Measurements from ENCODE around the gene DCLRE1B. TPM values are rescaled to one million over a fixed set of nuclear protein-coding genes. Genes with fewer than 3 reads are reported as not detected.

The DCLRE1B gene
- total RNA-seq, 3 donors from 2014 or later: 4.2 to 6.0 (median 5.2) TPM

DNA sequence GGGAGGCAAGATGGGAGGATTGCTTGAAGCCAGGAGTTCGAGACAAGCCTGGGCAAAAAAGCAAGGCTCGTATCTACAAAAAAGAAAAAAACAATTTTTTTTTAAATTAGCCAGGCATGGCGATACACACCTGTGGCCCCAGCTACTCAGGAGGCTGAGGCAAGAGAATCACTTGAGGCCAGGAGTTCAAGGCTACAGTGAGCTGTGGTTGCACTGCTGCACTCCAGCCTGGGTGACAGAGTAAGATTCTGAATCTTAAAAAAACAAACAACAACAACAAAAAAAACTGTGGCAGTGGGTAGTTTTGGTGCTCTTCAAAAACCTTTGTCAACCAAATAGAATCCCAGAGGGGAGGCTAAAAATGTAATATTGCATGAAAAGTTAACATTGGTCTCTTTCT lies 34.3 kb upstream of the DCLRE1B start:
- TF ChIP-seq CTCF (IDR thresholded peaks at IDR 0.05): no peak
- no peaks in the 10 kb centered on the region for H3K4me1 ChIP-seq (ENCODE audit: low read depth)
- ATAC-seq (no peak), DNase-seq (no peak)
- no peaks in the 10 kb centered on the region for H3K36me3 ChIP-seq (ENCODE audit: low read depth)
- intact Hi-C loops (cut with DNase I, micrococcal nuclease): no loop called here
- no peak overlapping the region for H3K4me3 ChIP-seq
- H3K9me3 ChIP-seq: no peaks in the 10 kb centered on the region

DNA sequence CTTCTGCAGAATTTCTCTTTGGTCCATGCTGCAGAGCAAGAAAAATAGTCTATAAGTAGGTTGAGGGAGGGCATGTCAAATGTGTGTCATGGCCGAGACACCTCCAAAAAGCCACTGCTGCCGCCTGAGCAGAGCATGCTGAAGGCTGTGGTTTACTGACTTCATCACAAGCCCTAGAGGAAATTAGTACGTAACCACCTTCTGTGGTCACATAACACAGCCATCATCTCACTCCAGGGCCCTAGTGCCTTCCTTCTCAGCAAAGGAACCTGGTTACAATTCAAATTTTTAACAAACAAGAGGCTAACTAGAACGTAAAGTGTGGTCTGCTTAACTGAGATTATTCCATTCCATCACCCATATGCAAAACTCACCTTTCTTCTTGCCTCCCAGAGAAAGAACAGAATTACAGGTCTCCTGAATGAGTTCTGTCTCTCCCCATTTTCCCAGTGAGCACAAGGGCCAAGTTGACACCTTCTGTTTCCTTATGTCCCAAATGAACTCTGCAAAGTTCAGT lies 33.5 kb upstream of the DCLRE1B start, which contains the start of gene PTPN22:
Gene PTPN22, minus strand, starts transcription at position 116 of the 517 bp plus-strand sequence.
- peak; percentile 56 to 78 (median 67) for DNase-seq
- no peaks in the 10 kb centered on the region for H3K4me1 ChIP-seq (ENCODE audit: low read depth)

GRCh38 chr1:113872219-113872935 lies 32.7 kb upstream of the DCLRE1B start:
- no peak for DNase-seq
- intact Hi-C loops (cut with DNase I, micrococcal nuclease): no loop called here
- no peak for TF ChIP-seq CTCF (IDR thresholded peaks at IDR 0.05)
- Histone ChIP-seq H3K36me3 (ENCODE audit: low read depth) (no peaks in the 10 kb centered on the region), H3K4me1 (ENCODE audit: low read depth) (no peaks in the 10 kb centered on the region), H3K4me3 (no peak overlapping the region), H3K9me3 (no peaks in the 10 kb centered on the region)
- ATAC-seq: peak; percentile 5

More for the DNA sequence above, 33.5 kb upstream of the DCLRE1B start, which contains the start of gene PTPN22:
- no peaks in the 10 kb centered on the region for H3K36me3 ChIP-seq (ENCODE audit: low read depth)
- ATAC-seq: peak; percentile 80
- intact Hi-C loops (cut with DNase I, micrococcal nuclease): no loop called here
- TF ChIP-seq CTCF (IDR thresholded peaks at IDR 0.05): no peak
- H3K9me3 ChIP-seq: no peaks in the 10 kb centered on the region
- no peak within 1 kb of the TSS for H3K4me3 ChIP-seq

GRCh38 chr1:113874012-113874879 lies 30.9 kb upstream of the DCLRE1B start:
- no peak for TF ChIP-seq CTCF (IDR thresholded peaks at IDR 0.05)
- H3K4me3 ChIP-seq: no peak overlapping the region
- H3K36me3 ChIP-seq (ENCODE audit: low read depth): no peaks in the 10 kb centered on the region
- no peaks in the 10 kb centered on the region for H3K9me3 ChIP-seq
- ATAC-seq (peak; percentile 86), DNase-seq (peak in 1 of 3 donors; percentile 70)
- intact Hi-C loops (cut with DNase I, micrococcal nuclease): no loop called here
- H3K4me1 ChIP-seq (ENCODE audit: low read depth): no peaks in the 10 kb centered on the region

DNA sequence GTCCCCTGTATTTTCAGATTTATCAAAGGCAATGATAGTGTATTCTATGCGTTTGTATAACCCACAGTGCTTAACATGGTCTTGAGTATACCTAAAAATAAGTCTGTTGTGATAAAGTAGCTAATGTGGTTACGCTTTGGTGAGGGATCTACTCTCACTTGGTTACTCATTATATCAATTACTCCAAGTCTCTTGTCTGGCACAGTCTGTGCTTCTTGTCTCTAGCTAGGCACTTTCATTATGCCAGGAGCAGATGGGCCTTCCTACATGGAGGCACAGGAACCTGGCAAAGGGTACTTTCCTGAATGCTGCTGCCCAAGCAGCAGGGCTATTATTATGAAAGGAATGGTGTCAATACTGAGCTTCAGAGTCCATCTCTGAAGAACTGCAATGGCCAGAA lies 29.4 kb upstream of the DCLRE1B start:
- ATAC-seq (peak; percentile 37), DNase-seq (no peak)
- intact Hi-C loops (cut with DNase I, micrococcal nuclease): no loop called here
- Histone ChIP-seq H3K9me3 (no peaks in the 10 kb centered on the region), H3K36me3 (ENCODE audit: low read depth) (no peaks in the 10 kb centered on the region), H3K4me3 (no peak overlapping the region), H3K4me1 (ENCODE audit: low read depth) (no peaks in the 10 kb centered on the region)
- no peak for TF ChIP-seq CTCF (IDR thresholded peaks at IDR 0.05)

Measured in mucosa of descending colon (tissue), 3 donors.